ENCODE results near the gene WDR82. TPM values are rescaled to one million over a fixed set of nuclear protein-coding genes. Genes with fewer than 3 reads are reported as not detected.

Gene WDR82
- total RNA-seq, 4 donors from 2014 or later, result 49.5 to 60.3 (median 56.3) TPM

GRCh38 chr3:52225452-52226228, 52.8 kb downstream of the WDR82 start, which contains the start of gene TLR9:
Gene TLR9 (minus strand): TSS chr3:52225645. CDS start chr3:52225529, 116 bp downstream.
- WGBS, 2 donors, result 60 to 63% methylated on average over 9 of the region's 9 CpGs
- TF ChIP-seq POLR2A (IDR thresholded peaks at IDR 0.05) (no peak), CTCF (IDR thresholded peaks at IDR 0.05) (no peak)
- DNase-seq (ENCODE audit: low spot score in 2 of 2), result no peak
- intact Hi-C loops (cut with DNase I; ENCODE audit: low total_unique reads), result loop anchor here (5.0 kb wide), 1 partner anchor 117 kb away; no protein-coding TSS in a partner anchor
- H3K4me3 ChIP-seq (ENCODE audit: low read depth, poor library complexity, severe bottlenecking), result no peak within 1 kb of the TSS

- TF ChIP-seq CTCF (IDR thresholded peaks at IDR 0.05) (no peak), POLR2A (IDR thresholded peaks at IDR 0.05) (no peak)
- intact Hi-C loops (cut with DNase I; ENCODE audit: low total_unique reads), result no loop called here
- WGBS, 2 donors, result 94% methylated on average over 32 of the region's 32 CpGs
- H3K4me3 ChIP-seq (ENCODE audit: low read depth, poor library complexity, severe bottlenecking), result no peak overlapping the region
- DNase-seq (ENCODE audit: low spot score in 2 of 2), result no peak
Observed at GRCh38 chr3:52223449-52224408, 54.7 kb downstream of the WDR82 start.

- TF ChIP-seq POLR2A (IDR thresholded peaks at IDR 0.05), result no peak
- TF ChIP-seq CTCF (IDR thresholded peaks at IDR 0.05), result no peak
- intact Hi-C loops (cut with DNase I; ENCODE audit: low total_unique reads), result no loop called here
- H3K4me3 ChIP-seq (ENCODE audit: low read depth, poor library complexity, severe bottlenecking), result no peak overlapping the region
- no peak for DNase-seq (ENCODE audit: low spot score in 2 of 2)
- 88 to 91% methylated on average over 33 to 38 of the region's 41 CpGs for WGBS, 2 donors
Observed at GRCh38 chr3:52222319-52223221, 55.9 kb downstream of the WDR82 start.

GRCh38 chr3:52221563-52222318, 56.7 kb downstream of the WDR82 start:
- DNase-seq (ENCODE audit: low spot score in 2 of 2), result no peak
- WGBS, 2 donors, result 75 to 78% methylated on average over 28 to 33 of the region's 34 CpGs
- TF ChIP-seq CTCF (IDR thresholded peaks at IDR 0.05), result no peak
- TF ChIP-seq POLR2A (IDR thresholded peaks at IDR 0.05), result no peak
- intact Hi-C loops (cut with DNase I; ENCODE audit: low total_unique reads), result no loop called here
- H3K4me3 ChIP-seq (ENCODE audit: low read depth, poor library complexity, severe bottlenecking), result no peak overlapping the region
